Right atrium auricular region (tissue), 2 donors: Measurements from ENCODE around the gene LRIG1. TPM values are rescaled to one million over a fixed set of nuclear protein-coding genes. Genes with fewer than 3 reads are reported as not detected.

ENCODE experiments used
- DNase-seq: peaks from one replicate; pipeline ENCODE4 v3.0.0-alpha.2; 2019; ENCODE audit warnings: low spot score
- H3K27ac ChIP-seq, 2 donors: fragments of 200-600 bp; sonication (generic); 1 replicate in 1 of 2; 2 replicates in 1 of 2; pipeline ENCODE4 v1.5.1; 2016 to 2019
- H3K27me3 ChIP-seq, 2 donors: fragments of 200-600 bp; sonication (generic); one replicate each; pipeline versions ENCODE4 v1.5.1 to v1.6.0; 2017 to 2019
- H3K36me3 ChIP-seq: fragments of 200-600 bp; sonication (generic); one replicate; pipeline ENCODE4 v1.5.1; 2016
- H3K4me1 ChIP-seq, 2 donors: fragments of 200-600 bp; sonication (generic); one replicate each; pipeline versions ENCODE4 v1.5.1 to v1.6.0; 2017 to 2019
- H3K4me3 ChIP-seq, 2 donors: fragments of 200-600 bp; sonication (generic); 1 replicate in 1 of 2; 2 replicates in 1 of 2; pipeline ENCODE4 v1.5.1; 2017 to 2019; ENCODE audit warnings: mild to moderate bottlenecking in 1 of 2, moderate library complexity in 1 of 2
- H3K9me3 ChIP-seq, 2 donors: fragments of 200-600 bp; sonication (generic); one replicate each; pipeline ENCODE4 v1.5.1; 2019
- total RNA-seq, 2 donors: library from RNA; depleted of rRNA; stranded (reverse); fragments of >200 nt; gene quantifications; one replicate each; pipeline ENCODE4 v1.1.0, GENCODE V29; 2016
- TF ChIP-seq, protein P1 (sequence below), 2 donors: fragments of 200-600 bp; sonication (generic); IDR thresholded peaks; one replicate each; pipeline ENCODE4 v1.5.1; 2019; ENCODE audit warnings: antibody characterized with exemption in 2 of 2

LRIG1 gene
- total RNA-seq, 2 donors from 2014 or later, result 147 to 179 TPM

- peaks cover 0 to 28% of the 10 kb centered on the region in 2 donors for H3K4me1 ChIP-seq
- no peak for DNase-seq
- no peak overlapping the region for H3K27ac ChIP-seq
- no peaks in the 10 kb centered on the region for H3K27me3 ChIP-seq
- H3K36me3 ChIP-seq, result peaks cover 50% of the 10 kb centered on the region
- no peak overlapping the region for H3K4me3 ChIP-seq
- TF ChIP-seq, protein P1, sequence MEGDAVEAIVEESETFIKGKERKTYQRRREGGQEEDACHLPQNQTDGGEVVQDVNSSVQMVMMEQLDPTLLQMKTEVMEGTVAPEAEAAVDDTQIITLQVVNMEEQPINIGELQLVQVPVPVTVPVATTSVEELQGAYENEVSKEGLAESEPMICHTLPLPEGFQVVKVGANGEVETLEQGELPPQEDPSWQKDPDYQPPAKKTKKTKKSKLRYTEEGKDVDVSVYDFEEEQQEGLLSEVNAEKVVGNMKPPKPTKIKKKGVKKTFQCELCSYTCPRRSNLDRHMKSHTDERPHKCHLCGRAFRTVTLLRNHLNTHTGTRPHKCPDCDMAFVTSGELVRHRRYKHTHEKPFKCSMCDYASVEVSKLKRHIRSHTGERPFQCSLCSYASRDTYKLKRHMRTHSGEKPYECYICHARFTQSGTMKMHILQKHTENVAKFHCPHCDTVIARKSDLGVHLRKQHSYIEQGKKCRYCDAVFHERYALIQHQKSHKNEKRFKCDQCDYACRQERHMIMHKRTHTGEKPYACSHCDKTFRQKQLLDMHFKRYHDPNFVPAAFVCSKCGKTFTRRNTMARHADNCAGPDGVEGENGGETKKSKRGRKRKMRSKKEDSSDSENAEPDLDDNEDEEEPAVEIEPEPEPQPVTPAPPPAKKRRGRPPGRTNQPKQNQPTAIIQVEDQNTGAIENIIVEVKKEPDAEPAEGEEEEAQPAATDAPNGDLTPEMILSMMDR (IDR thresholded peaks at IDR 0.05), result no peak
- H3K9me3 ChIP-seq, result no peaks in the 10 kb centered on the region
Measured at GRCh38 chr3:66400411-66401156, 100.2 kb downstream of the LRIG1 start.

DNA sequence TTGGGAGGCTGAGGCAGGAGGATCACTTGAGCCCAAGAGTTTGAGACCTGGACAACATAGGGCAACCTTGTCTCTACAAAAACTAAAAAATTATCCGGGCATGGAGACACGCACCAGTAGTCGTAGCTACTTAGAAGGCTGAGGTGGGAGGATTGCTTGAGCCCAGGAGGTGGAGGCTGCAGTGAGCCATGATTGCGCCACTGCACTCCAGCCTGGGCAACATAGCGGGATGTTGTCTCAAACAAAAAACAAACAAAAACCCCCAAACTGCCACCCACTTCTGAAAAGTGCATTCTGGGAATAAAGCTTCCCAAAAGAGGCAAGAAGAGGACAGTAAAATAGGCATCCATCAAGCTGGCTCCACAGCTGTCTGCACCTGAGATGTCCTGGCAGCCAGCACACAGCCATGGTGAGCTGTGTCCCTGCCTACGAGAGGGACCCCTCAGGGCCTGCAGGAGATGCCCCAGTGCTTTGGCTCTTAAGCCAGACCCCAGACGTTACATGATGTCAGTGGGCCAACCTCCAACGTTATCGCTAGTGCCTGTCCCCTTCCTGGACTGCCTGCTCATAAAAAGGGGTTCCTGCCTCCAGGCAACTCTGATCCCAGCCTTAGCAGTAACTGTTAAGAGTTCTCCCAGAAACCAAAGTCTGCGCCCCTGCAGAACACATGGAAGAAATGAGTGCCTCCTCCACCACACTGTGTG is 101.1 kb downstream of the LRIG1 start:
- Histone ChIP-seq H3K9me3 (no peaks in the 10 kb centered on the region), H3K4me1 (peaks cover 0 to 30% of the 10 kb centered on the region in 2 donors), H3K4me3 (no peak overlapping the region), H3K27ac (no peak overlapping the region), H3K27me3 (no peaks in the 10 kb centered on the region), H3K36me3 (peaks cover 43% of the 10 kb centered on the region)
- no peak for DNase-seq
- TF ChIP-seq, protein P1 (IDR thresholded peaks at IDR 0.05), result no peak

DNA sequence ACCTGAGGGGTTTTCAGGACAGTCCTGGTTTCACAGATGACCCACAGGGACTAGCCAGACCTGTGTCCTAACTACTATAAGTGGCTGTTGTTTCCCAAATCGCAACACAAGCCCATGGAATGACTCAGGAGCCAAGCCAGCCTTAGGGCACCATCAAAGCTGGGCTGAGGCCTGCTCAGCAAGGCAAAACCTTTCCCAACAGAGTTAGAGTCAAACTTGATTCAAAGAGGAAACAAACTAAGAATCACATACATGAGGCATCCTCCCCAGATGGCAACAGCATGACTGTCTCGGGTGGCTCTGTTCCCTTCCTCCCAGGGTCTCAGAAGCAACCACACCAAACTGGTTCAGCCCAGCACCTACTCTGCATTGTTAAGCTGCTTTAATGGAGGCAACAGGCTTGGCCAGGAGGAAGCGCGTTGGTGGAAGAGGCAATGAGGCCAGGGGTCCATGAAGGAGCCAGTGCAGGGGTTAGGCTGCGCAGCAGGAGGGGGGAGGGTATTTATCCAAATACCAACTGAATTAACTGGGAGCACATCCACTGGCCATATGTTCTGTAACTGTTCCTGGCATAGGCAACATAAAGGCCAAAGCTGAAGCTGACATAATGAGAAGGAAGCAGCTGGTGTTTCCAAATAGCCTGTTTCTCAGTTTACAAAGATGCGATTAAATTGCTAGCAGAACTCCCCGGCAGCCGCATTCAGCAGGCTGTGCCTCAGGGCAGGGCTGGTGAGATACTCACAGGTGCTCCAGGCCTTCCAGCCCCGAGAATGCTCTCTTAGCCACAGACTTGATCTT is 102.4 kb downstream of the LRIG1 start:
- Histone ChIP-seq H3K4me1 (peaks cover 0 to 43% of the 10 kb centered on the region in 2 donors), H3K27ac (no peak overlapping the region), H3K4me3 (no peak overlapping the region), H3K27me3 (no peaks in the 10 kb centered on the region), H3K9me3 (no peaks in the 10 kb centered on the region), H3K36me3 (peaks cover 38% of the 10 kb centered on the region)
- TF ChIP-seq, protein P1 (IDR thresholded peaks at IDR 0.05), result no peak
- no peak for DNase-seq

DNA sequence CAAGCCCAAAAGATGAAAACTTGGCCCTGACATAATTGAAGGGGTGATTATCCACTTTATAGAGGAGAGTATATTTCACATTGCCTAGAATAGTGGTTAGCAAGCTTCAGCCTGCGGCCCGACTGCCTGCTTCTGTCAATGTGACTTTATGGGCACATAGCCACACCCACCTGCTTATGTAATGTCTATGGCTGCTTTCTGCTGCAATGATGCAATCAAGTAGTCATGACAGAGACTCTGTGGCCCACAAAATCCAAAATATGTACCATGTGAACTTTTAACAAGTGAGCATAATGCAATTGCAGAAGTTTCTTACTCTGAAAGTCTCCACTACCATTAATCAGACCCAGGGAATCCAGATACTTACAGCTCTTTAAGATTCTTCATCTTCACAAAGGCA is 103.1 kb downstream of the LRIG1 start:
- Histone ChIP-seq H3K36me3 (peaks cover 42% of the 10 kb centered on the region), H3K27me3 (no peaks in the 10 kb centered on the region), H3K9me3 (no peaks in the 10 kb centered on the region), H3K27ac (no peak overlapping the region), H3K4me1 (peaks cover 0 to 46% of the 10 kb centered on the region in 2 donors), H3K4me3 (no peak overlapping the region)
- TF ChIP-seq, protein P1 (IDR thresholded peaks at IDR 0.05), result no peak
- no peak for DNase-seq

DNA sequence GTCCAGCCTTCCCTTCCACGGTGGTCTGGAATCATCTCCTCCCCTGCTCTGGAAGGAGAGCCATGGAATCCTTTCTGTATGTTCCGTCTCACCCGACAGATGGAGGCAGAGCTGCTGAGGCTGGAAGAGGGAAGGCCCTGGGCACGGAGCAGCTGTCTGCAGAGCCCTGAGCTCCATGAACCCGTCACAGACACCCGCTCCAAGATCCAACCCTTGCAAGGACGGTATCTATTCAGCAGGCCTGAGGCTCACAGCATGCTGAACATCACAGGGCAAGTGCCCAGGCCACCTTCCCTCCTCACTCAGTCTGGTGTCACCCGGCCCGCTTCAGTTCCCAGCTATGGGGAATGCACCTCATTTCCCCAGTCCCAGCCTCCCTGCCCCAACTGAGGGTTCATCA is 103.9 kb downstream of the LRIG1 start:
- Histone ChIP-seq H3K27ac (no peak overlapping the region), H3K4me3 (no peak overlapping the region), H3K27me3 (no peaks in the 10 kb centered on the region), H3K4me1 (peaks cover 0 to 46% of the 10 kb centered on the region in 2 donors), H3K36me3 (peaks cover 45% of the 10 kb centered on the region), H3K9me3 (no peaks in the 10 kb centered on the region)
- TF ChIP-seq, protein P1 (IDR thresholded peaks at IDR 0.05), result no peak
- DNase-seq, result no peak
